HepG2 (cell line): ENCODE measurements around the gene EID1. TPM values are rescaled to one million over a fixed set of nuclear protein-coding genes. Genes with fewer than 3 reads are reported as not detected.

ENCODE experiments used
- ATAC-seq: fragments of 200-7000 bp; cut with Tn5 transposase; 3 replicates; pipeline ENCODE4 v1.9.1; 2020; ENCODE audit warnings: mild to moderate bottlenecking, moderate library complexity
- BruUV-seq: library from RNA; stranded (reverse); fragments of 400-500 nt; replicated peaks from 2 replicates; lab custom pipeline; 2021; lab: Mats Ljungman, UMichigan
- CTCF ChIA-PET: fragments of 300-600 bp; formaldehyde crosslinking; extraction: SDS; loops from one replicate; lab custom pipeline; 2021; ENCODE audit warnings: low total read pairs, inconsistent platforms, low intra/inter-chr PET ratio; lab: Yijun Ruan, JAX
- POLR2A ChIA-PET: fragments of 350-600 bp; sonication (Branson Sonifier 250); formaldehyde crosslinking; loops from one replicate; lab custom pipeline; 2020; ENCODE audit warnings: antibody characterized with exemption, inconsistent platforms; lab: Yijun Ruan, JAX
- DNase-seq: peaks from one replicate; pipeline ENCODE4 v3.0.0-alpha.2; 2015; ENCODE audit warnings: low spot score
- FAIRE-seq: peaks from 3 replicates; lab custom pipeline; 2011; peaks lifted over from hg19 to GRCh38; lab: Jason Lieb, UNC
- H2AFZ ChIP-seq: one replicate; pipeline ENCODE4 v1.6.1; 2011; ENCODE audit warnings: low read length, inconsistent platforms
- H3K27ac ChIP-seq: fragments of 300-600 bp; 3 replicates; pipeline ENCODE4 v1.8.0; 2011; ENCODE audit warnings: mixed run types, mild to moderate bottlenecking, mixed read lengths, low read length, inconsistent platforms; ENCODE audit not compliant: insufficient read depth; ENCODE audit errors: extremely low read length
- H3K27me3 ChIP-seq, 2 experiments: fragments of 200-600 bp in 1 of 2; 2 replicates in 1 of 2; 3 replicates in 1 of 2; pipeline versions ENCODE4 v1.6.0 to v1.8.0; 2011; ENCODE audit warnings: low read length in 2 of 2, mild to moderate bottlenecking in 2 of 2, moderate library complexity in 2 of 2, inconsistent platforms in 1 of 2; ENCODE audit not compliant: insufficient read depth in 2 of 2, control insufficient read depth in 1 of 2
- H3K36me3 ChIP-seq, 2 experiments: fragments of 200-600 bp in 1 of 2; replicated peaks in 1 of 2; 2 replicates in 1 of 2; 3 replicates in 1 of 2; pipeline versions ENCODE4 v1.5.1 to v1.8.0; 2011; ENCODE audit warnings: low read length in 2 of 2, inconsistent platforms in 1 of 2; ENCODE audit not compliant: insufficient read depth in 2 of 2, control insufficient read depth in 1 of 2
- H3K4me1 ChIP-seq: 2 replicates; pipeline ENCODE4 v1.5.1; 2012; ENCODE audit warnings: low read length, inconsistent platforms; ENCODE audit not compliant: insufficient read depth
- H3K4me2 ChIP-seq: 2 replicates; pipeline ENCODE4 v1.6.0; 2011; ENCODE audit warnings: low read depth, low read length, inconsistent platforms
- H3K4me3 ChIP-seq, 3 experiments: fragments of 200-600 bp in 1 of 3; sonication (generic), shearing (Covaris generic) in 1 of 3; replicated peaks in 1 of 3; 2 replicates each; pipeline ENCODE4 v1.5.1; 2011 to 2016; ENCODE audit warnings: low read length in 3 of 3, inconsistent platforms in 2 of 3, low read depth in 2 of 3, mild to moderate bottlenecking in 2 of 3, control low read depth in 1 of 3, mixed read lengths in 1 of 3; ENCODE audit not compliant: insufficient read depth in 1 of 3
- H3K79me2 ChIP-seq: one replicate; pipeline ENCODE4 v1.6.1; 2011; ENCODE audit warnings: low read length, inconsistent platforms; ENCODE audit not compliant: insufficient read depth
- H3K9ac ChIP-seq: 2 replicates; pipeline ENCODE4 v1.6.0; 2011; ENCODE audit warnings: mild to moderate bottlenecking, low read depth, low read length, inconsistent platforms; ENCODE audit not compliant: insufficient read depth
- H3K9me3 ChIP-seq: 2 replicates; pipeline ENCODE4 v1.5.1; 2012; ENCODE audit warnings: mild to moderate bottlenecking, low read length
- H4K20me1 ChIP-seq: 2 replicates; pipeline ENCODE4 v1.6.0; 2011; ENCODE audit warnings: inconsistent platforms, mild to moderate bottlenecking, low read length, moderate library complexity; ENCODE audit not compliant: insufficient read depth
- CCDC6 ChIP-seq: sonication (generic); formaldehyde crosslinking; IDR thresholded peaks from 2 replicates; pipeline ENCODE4 v1.8.1; 2022; ENCODE audit warnings: mild to moderate bottlenecking, missing genetic modification reagents, moderate library complexity
- CHD2 ChIP-seq: IDR thresholded peaks from 2 replicates; pipeline ENCODE4 v1.6.1; 2011; ENCODE audit warnings: low read depth, low read length, improper control_type of control experiment
- FLYWCH1 ChIP-seq: sonication (generic); formaldehyde crosslinking; IDR thresholded peaks from 2 replicates; pipeline ENCODE4 v1.8.1; 2023; ENCODE audit warnings: mild to moderate bottlenecking, missing genetic modification reagents
- FOXP1 ChIP-seq, 2 experiments: fragments of 450-650 bp in 1 of 2; IDR thresholded peaks; 2 replicates each; pipeline ENCODE4 v1.6.1; 2017 to 2018; ENCODE audit warnings: antibody characterized with exemption in 1 of 2
- GATA4 ChIP-seq: sonication (generic); IDR thresholded peaks from 2 replicates; pipeline ENCODE4 v1.6.1; 2016; ENCODE audit warnings: antibody characterized with exemption, low read depth, borderline replicate concordance
- MAFK ChIP-seq, 2 experiments: IDR thresholded peaks in 1 of 2; conservative IDR thresholded peaks in 1 of 2; 2 replicates each; pipeline ENCODE4 v1.6.1; 2011; ENCODE audit warnings: improper control_type of control experiment in 2 of 2, low read length in 2 of 2
- PAF1 ChIP-seq: IDR thresholded peaks from 2 replicates; pipeline ENCODE4 v1.6.1; 2016; ENCODE audit warnings: missing genetic modification reagents, missing compliant biosample characterization
- SMARCE1 ChIP-seq: fragments of 450-650 bp; IDR thresholded peaks from 2 replicates; pipeline ENCODE4 v1.6.1; 2017; ENCODE audit warnings: borderline replicate concordance
- SRSF1 ChIP-seq: fragments of 200-400 bp; formaldehyde crosslinking; optimal IDR thresholded peaks from 2 replicates; pipeline ENCODE3; 2017; ENCODE audit warnings: mild to moderate bottlenecking, low read depth, low read length, moderate library complexity
- USF2 ChIP-seq, 2 experiments: sonication (generic) in 1 of 2; formaldehyde crosslinking in 1 of 2; IDR thresholded peaks; 2 replicates each; pipeline versions ENCODE4 v1.5.1 to v1.6.1; 2011 to 2020; ENCODE audit warnings: borderline replicate concordance in 1 of 2, low read depth in 1 of 2, low read length in 1 of 2, mild to moderate bottlenecking in 1 of 2, missing genetic modification reagents in 1 of 2, moderate library complexity in 1 of 2
- ZBTB44 ChIP-seq: sonication (generic); formaldehyde crosslinking; IDR thresholded peaks from 2 replicates; pipeline ENCODE4 v1.4.0; 2020; ENCODE audit warnings: missing genetic modification reagents
- ZNF546 ChIP-seq: sonication (generic); formaldehyde crosslinking; conservative IDR thresholded peaks from 2 replicates; pipeline ENCODE4 v1.8.1; 2023; ENCODE audit warnings: mild to moderate bottlenecking, missing genetic modification reagents
- ZSCAN12 ChIP-seq: sonication (generic); formaldehyde crosslinking; IDR thresholded peaks from 2 replicates; pipeline ENCODE4 v1.9.0; 2021; ENCODE audit warnings: mild to moderate bottlenecking, missing genetic modification reagents
- WGBS: methylation state at CpG from one replicate; pipeline ENCODE4 v1.1.6; 2017; ENCODE audit warnings: low lambda C conversion rate; 5-methylcytosine and 5-hydroxymethylcytosine counted together
- in situ Hi-C: cut with HindIII; loops from 2 replicates; pipeline ENCODE4 v1.10.0; 2017; ENCODE audit warnings: low pct_unique_long_range_greater_than_20kb; ENCODE audit not compliant: extremely low pct_ligation_motif_present
- intact Hi-C: fragments of 100-400 bp; cut with micrococcal nuclease; formaldehyde crosslinking; loops from one replicate; pipeline ENCODE4 v1.10.0; 2022; ENCODE audit not compliant: unreplicated experiment
- polyA plus RNA-seq, 8 experiments: library from polyadenylated mRNA; depleted of rRNA in 3 of 8; stranded (reverse) in 7 of 8; unstranded in 1 of 8; fragments of >200 nt; fragmentation: Illumina TruSeq in 4 of 8; extraction: Trizol in 4 of 8; gene quantifications; 2 replicates each; pipeline versions ENCODE4 v1.2.1 to v1.2.3, GENCODE V29; 2011 to 2016; ENCODE audit warnings: low read depth in 4 of 8, missing spikeins in 1 of 8, mixed read lengths in 1 of 8; ENCODE audit not compliant: insufficient read depth in 1 of 8
- total RNA-seq, 5 experiments: library from RNA; depleted of rRNA; stranded (reverse); fragments of >200 nt; fragmentation: Illumina TruSeq; extraction: Trizol; gene quantifications; 2 replicates each; pipeline ENCODE4 v1.2.3, GENCODE V29; 2016; ENCODE audit warnings: low read depth in 1 of 5
- TF ChIP-seq, protein P1 (sequence below): sonication (generic); formaldehyde crosslinking; IDR thresholded peaks from 2 replicates; pipeline ENCODE4 v1.4.0; 2020; ENCODE audit warnings: missing genetic modification reagents, mild to moderate bottlenecking, borderline replicate concordance
- TF ChIP-seq, protein P2 (sequence below): sonication (generic); formaldehyde crosslinking; IDR thresholded peaks from 2 replicates; pipeline ENCODE4 v1.5.0; 2020; ENCODE audit warnings: missing genetic modification reagents
- TF ChIP-seq, protein P3 (sequence below): sonication (generic); formaldehyde crosslinking; IDR thresholded peaks from 2 replicates; pipeline ENCODE4 v1.8.1; 2023; ENCODE audit warnings: mild to moderate bottlenecking, inconsistent platforms, moderate library complexity, missing genetic modification reagents, borderline replicate concordance

Gene EID1
- total and polyA plus RNA-seq, 2 of the 13 experiments (the other 11 are each of a cell fraction or from before 2014, with no cell fraction given), result 2.2 to 5.4 TPM

- BruUV-seq, result no TSS peak
- peaks cover 15% of the 10 kb centered on the region; the same call in 1 of the 2 replicates for H3K4me1 ChIP-seq
- in situ Hi-C loops, result no loop called here
- no peak overlapping the region for H3K4me3 ChIP-seq
- H3K36me3 ChIP-seq, result no peaks in the 10 kb centered on the region
- no peaks in the 10 kb centered on the region for H3K27me3 ChIP-seq
- DNase-seq, result no peak
- 28% methylated on average over 2 of the region's 2 CpGs for WGBS
- H2AFZ ChIP-seq, result no peak overlapping the region
- H3K79me2 ChIP-seq, result no peaks in the 10 kb centered on the region
- H3K27ac ChIP-seq, result no peak overlapping the region
- no peak overlapping the region for H3K9ac ChIP-seq
- no peak overlapping the region for H3K4me2 ChIP-seq
- ATAC-seq, result no peak
- H4K20me1 ChIP-seq, result no peaks in the 10 kb centered on the region
- POLR2A ChIA-PET, result no interaction called here
- CTCF ChIA-PET, result no interaction called here
- intact Hi-C loops, result no loop called here
- TF ChIP-seq, protein P1, sequence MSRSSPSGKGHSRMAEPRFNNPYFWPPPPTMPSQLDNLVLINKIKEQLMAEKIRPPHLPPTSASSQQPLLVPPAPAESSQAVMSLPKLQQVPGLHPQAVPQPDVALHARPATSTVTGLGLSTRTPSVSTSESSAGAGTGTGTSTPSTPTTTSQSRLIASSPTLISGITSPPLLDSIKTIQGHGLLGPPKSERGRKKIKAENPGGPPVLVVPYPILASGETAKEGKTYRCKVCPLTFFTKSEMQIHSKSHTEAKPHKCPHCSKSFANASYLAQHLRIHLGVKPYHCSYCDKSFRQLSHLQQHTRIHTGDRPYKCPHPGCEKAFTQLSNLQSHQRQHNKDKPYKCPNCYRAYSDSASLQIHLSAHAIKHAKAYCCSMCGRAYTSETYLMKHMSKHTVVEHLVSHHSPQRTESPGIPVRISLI, result no peak
- TF ChIP-seq CHD2, result no peak
- no peak for TF ChIP-seq USF2 (IDR thresholded peaks at IDR 0.05; ENCODE audit: low read depth, low read length)
- TF ChIP-seq USF2 (CRISPR knock-in tag; IDR thresholded peaks at IDR 0.05; ENCODE audit: borderline replicate concordance), result no peak
- TF ChIP-seq, protein P2, sequence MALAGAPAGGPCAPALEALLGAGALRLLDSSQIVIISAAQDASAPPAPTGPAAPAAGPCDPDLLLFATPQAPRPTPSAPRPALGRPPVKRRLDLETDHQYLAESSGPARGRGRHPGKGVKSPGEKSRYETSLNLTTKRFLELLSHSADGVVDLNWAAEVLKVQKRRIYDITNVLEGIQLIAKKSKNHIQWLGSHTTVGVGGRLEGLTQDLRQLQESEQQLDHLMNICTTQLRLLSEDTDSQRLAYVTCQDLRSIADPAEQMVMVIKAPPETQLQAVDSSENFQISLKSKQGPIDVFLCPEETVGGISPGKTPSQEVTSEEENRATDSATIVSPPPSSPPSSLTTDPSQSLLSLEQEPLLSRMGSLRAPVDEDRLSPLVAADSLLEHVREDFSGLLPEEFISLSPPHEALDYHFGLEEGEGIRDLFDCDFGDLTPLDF, result no peak
- TF ChIP-seq SMARCE1, result no peak
- no peak for TF ChIP-seq PAF1 (CRISPR knock-in tag)
- TF ChIP-seq, protein P3, sequence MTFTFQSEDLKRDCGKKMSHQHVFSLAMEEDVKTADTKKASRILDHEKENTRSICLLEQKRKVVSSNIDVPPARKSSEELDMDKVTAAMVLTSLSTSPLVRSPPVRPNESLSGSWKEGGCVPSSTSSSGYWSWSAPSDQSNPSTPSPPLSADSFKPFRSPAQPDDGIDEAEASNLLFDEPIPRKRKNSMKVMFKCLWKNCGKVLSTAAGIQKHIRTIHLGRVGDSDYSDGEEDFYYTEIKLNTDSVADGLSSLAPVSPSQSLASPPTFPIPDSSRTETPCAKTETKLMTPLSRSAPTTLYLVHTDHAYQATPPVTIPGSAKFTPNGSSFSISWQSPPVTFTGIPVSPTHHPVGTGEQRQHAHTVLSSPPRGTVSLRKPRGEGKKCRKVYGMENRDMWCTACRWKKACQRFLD (CRISPR knock-in tag), result no peak
- TF ChIP-seq GATA4, result no peak
- TF ChIP-seq ZNF546 (CRISPR knock-in tag), result no peak
- TF ChIP-seq FLYWCH1 (CRISPR knock-in tag), result no peak
- no peak for TF ChIP-seq FOXP1 (IDR thresholded peaks at IDR 0.05)
- no peak for TF ChIP-seq FOXP1 (CRISPR knock-in tag; IDR thresholded peaks at IDR 0.05)
- TF ChIP-seq SRSF1, result no peak
- TF ChIP-seq MAFK (conservative IDR thresholded peaks at IDR 0.05 in 1 of 2, IDR thresholded peaks at IDR 0.05 in 1 of 2; ENCODE audit: low read length in 2 of 2), result no peak
- TF ChIP-seq CCDC6, result no peak
- TF ChIP-seq ZBTB44 (CRISPR knock-in tag), result no peak
- TF ChIP-seq ZSCAN12 (CRISPR knock-in tag), result no peak
- H3K9me3 ChIP-seq, result no peaks in the 10 kb centered on the region
- no peak for FAIRE-seq
These were observed 20.5 kb downstream of the EID1 start for GRCh38 chr15:48898446-48898845.
